ENCODE results near the gene PAM.

PAM gene

DNA sequence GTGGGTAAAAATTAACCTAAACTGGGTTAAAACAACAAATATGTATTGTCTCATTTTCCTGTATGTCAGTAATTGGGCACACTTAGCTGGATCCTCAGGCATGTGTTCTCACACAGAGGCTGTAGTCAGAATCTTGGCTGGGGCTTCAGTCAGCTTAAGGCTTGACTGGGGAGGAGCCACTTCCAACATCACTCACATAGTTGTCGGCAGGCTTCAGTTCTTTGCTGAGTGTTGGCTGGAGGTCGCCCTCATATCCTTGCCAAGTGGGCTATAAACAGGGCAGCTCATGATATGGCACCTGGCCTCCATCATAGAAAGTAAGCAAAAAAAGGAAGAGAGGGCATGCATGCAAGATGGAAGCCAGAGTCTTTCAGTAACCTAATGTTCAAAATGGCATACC, 191.9 kb downstream of the PAM start:
- DNase-seq (ENCODE audit: low read depth), result no peak
- Histone ChIP-seq H3K36me3 (ENCODE audit: control insufficient read depth, insufficient read depth, low read length, severe bottlenecking) (peaks cover 57% of the 10 kb centered on the region), H3K9me3 (ENCODE audit: control insufficient read depth, low read length) (no peaks in the 10 kb centered on the region), H3K27me3 (replicated peaks; ENCODE audit: control insufficient read depth, insufficient read depth, low read length) (no peaks in the 10 kb centered on the region), H3K4me1 (ENCODE audit: control insufficient read depth, insufficient read depth, low read length) (no peaks in the 10 kb centered on the region), H3K4me3 (ENCODE audit: low read length) (no peak overlapping the region), H3K9ac (ENCODE audit: low read length) (no peak overlapping the region)

DNA sequence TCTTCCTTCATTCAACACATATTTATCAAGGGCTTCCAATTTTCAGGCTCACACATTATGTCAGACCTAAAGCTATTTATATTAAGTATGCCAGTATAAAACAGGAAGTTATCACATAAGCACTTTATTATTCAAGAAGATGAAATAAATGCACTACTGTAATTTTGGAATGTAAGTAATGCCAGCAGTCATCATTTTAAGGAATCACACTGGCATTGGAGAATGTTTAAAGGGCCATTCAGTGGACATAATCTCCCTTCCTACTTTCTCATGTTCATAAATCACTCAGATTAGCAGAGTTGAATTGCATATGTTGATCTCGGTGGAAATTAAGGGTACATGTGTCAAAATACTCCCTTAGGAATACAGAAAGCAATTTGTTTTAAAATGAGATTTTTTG, 200.4 kb downstream of the PAM start:
- H3K36me3 ChIP-seq (ENCODE audit: control insufficient read depth, insufficient read depth, low read length, severe bottlenecking), result peaks cover 34% of the 10 kb centered on the region
- H3K9me3 ChIP-seq (ENCODE audit: control insufficient read depth, low read length), result no peaks in the 10 kb centered on the region
- H3K4me3 ChIP-seq (ENCODE audit: low read length), result no peak overlapping the region
- H3K4me1 ChIP-seq (ENCODE audit: control insufficient read depth, insufficient read depth, low read length), result peaks cover 20% of the 10 kb centered on the region
- H3K9ac ChIP-seq (ENCODE audit: low read length), result no peak overlapping the region
- no peak for DNase-seq (ENCODE audit: low read depth)
- no peaks in the 10 kb centered on the region for H3K27me3 ChIP-seq (replicated peaks; ENCODE audit: control insufficient read depth, insufficient read depth, low read length)

DNA sequence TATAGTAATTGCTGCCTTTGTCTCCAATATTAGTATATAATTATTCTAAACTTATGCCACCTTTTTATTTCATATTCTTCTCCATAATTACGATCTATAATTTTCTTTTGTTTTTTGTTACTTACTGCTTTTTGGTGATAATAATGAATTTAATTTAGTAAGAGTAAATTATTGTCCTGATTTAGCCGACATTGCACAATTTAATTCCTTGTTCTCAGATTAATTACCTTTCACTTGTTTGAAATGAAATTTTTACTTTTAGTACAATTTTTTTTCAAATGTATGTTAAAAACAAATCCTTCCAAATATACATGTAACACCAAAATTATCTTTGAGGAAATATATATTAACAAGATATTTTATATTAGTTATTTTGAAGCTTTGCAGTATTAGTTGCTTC, 201.5 kb downstream of the PAM start:
- no peak for DNase-seq (ENCODE audit: low read depth)
- Histone ChIP-seq H3K9ac (ENCODE audit: low read length) (no peak overlapping the region), H3K27me3 (replicated peaks; ENCODE audit: control insufficient read depth, insufficient read depth, low read length) (no peaks in the 10 kb centered on the region), H3K4me1 (ENCODE audit: control insufficient read depth, insufficient read depth, low read length) (peaks cover 20% of the 10 kb centered on the region), H3K9me3 (ENCODE audit: control insufficient read depth, low read length) (no peaks in the 10 kb centered on the region), H3K36me3 (ENCODE audit: control insufficient read depth, insufficient read depth, low read length, severe bottlenecking) (peaks cover 32% of the 10 kb centered on the region), H3K4me3 (ENCODE audit: low read length) (no peak overlapping the region)

DNA sequence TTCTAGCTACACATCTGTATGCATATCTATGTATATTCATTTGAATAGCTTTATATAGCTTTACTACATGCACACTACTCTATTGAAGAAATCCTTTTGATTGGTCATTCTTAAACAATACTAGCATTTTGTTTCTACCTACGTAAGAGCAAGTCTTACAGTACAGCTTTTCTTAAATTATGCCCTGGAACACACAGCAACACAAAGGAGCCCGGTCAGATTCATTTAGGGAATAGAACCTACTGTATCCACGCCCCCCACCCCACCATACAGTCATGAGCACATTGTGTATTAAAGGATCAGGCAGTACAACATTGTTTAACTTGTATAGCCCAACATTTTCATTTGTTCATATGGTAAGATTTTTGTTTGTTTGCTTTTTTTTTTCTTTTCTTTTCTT, 202.0 kb downstream of the PAM start:
- no peak overlapping the region for H3K4me3 ChIP-seq (ENCODE audit: low read length)

DNA sequence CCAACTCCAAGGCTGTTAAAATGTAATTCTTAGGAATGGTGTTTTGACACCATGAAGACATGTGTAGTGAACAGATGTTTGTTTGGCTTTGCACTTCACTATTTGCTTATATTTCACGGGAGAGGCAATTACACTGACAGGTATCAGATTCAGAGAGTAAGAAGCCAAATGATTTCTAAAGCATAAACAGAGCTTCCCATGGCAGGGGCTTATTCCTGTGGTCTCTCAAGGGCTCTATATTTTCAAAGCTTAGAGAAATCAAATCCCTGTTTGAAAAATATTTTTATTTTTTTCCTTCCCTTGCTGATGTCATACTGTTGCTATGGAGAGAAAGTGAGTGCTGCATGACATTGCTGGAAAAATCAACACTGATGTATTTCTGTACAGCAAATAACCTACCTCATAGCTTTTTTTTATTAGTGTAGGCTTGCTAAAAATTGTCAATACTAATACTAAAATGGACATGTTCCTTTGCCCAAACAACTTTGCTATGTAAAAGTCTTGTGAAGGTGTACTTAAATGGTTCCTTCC, 203.4 kb downstream of the PAM start:
- peaks cover 20% of the 10 kb centered on the region for H3K4me1 ChIP-seq (ENCODE audit: control insufficient read depth, insufficient read depth, low read length)
- H3K9ac ChIP-seq (ENCODE audit: low read length), result peak overlapping the region; percentile 42
- DNase-seq (ENCODE audit: low read depth), result peak; percentile 57
- H3K36me3 ChIP-seq (ENCODE audit: control insufficient read depth, insufficient read depth, low read length, severe bottlenecking), result peaks cover 27% of the 10 kb centered on the region
- no peaks in the 10 kb centered on the region for H3K27me3 ChIP-seq (replicated peaks; ENCODE audit: control insufficient read depth, insufficient read depth, low read length)
- no peaks in the 10 kb centered on the region for H3K9me3 ChIP-seq (ENCODE audit: control insufficient read depth, low read length)
- peak overlapping the region; percentile 36 for H3K4me3 ChIP-seq (ENCODE audit: low read length)

More for the DNA sequence above, 202.0 kb downstream of the PAM start:
- DNase-seq (ENCODE audit: low read depth), result no peak
- Histone ChIP-seq H3K27me3 (replicated peaks; ENCODE audit: control insufficient read depth, insufficient read depth, low read length) (no peaks in the 10 kb centered on the region), H3K9me3 (ENCODE audit: control insufficient read depth, low read length) (no peaks in the 10 kb centered on the region), H3K9ac (ENCODE audit: low read length) (no peak overlapping the region), H3K4me1 (ENCODE audit: control insufficient read depth, insufficient read depth, low read length) (peaks cover 20% of the 10 kb centered on the region), H3K36me3 (ENCODE audit: control insufficient read depth, insufficient read depth, low read length, severe bottlenecking) (peaks cover 32% of the 10 kb centered on the region)

DNA sequence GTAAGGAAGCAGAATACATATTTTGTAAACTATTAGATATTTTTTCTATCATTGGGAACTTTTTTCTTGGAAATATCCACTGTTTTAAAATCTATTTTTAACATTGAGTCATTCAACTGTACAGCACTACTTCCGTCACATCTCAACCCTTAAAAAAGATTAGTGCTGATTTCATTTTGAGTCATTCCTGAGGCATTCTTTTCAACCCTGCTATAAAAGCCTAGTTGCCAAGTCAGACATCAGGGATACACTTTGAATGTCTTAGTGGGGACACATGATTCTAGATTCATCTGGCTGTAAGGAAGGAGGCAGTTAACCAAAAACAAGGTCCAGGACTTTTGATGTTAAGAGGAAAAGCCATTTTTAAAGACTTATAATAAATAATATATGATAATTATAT, 203.9 kb downstream of the PAM start:
- Histone ChIP-seq H3K4me3 (ENCODE audit: low read length) (peak overlapping the region; percentile 36), H3K4me1 (ENCODE audit: control insufficient read depth, insufficient read depth, low read length) (peaks cover 20% of the 10 kb centered on the region), H3K27me3 (replicated peaks; ENCODE audit: control insufficient read depth, insufficient read depth, low read length) (no peaks in the 10 kb centered on the region), H3K9ac (ENCODE audit: low read length) (peak overlapping the region; percentile 42), H3K36me3 (ENCODE audit: control insufficient read depth, insufficient read depth, low read length, severe bottlenecking) (peaks cover 28% of the 10 kb centered on the region), H3K9me3 (ENCODE audit: control insufficient read depth, low read length) (no peaks in the 10 kb centered on the region)
- DNase-seq (ENCODE audit: low read depth), result peak; percentile 84

DNA sequence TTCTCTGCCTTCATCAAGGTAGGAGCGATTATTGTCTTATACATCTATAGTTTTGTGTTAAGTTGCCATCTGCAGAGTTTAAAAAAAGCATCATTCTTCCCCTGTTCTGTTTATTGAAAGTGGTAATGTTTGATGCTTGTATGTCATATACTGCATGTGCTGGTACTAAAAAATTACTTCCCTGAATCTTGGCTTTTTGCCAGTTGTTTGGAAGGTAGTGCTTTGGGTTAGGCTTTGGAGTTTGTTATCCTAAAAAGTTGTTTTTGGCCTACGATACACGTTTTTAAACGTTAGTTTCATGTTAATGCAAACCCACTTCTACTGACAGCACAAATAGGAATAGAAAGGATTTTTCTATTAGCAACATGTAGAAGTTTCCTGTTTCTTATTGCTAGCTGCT, 206.6 kb downstream of the PAM start:
- no peak for DNase-seq (ENCODE audit: low read depth)
- H3K9ac ChIP-seq (ENCODE audit: low read length), result no peak overlapping the region
- no peaks in the 10 kb centered on the region for H3K9me3 ChIP-seq (ENCODE audit: control insufficient read depth, low read length)
- H3K36me3 ChIP-seq (ENCODE audit: control insufficient read depth, insufficient read depth, low read length, severe bottlenecking), result peaks cover 35% of the 10 kb centered on the region
- no peaks in the 10 kb centered on the region for H3K27me3 ChIP-seq (replicated peaks; ENCODE audit: control insufficient read depth, insufficient read depth, low read length)
- H3K4me3 ChIP-seq (ENCODE audit: low read length), result no peak overlapping the region
- peaks cover 17% of the 10 kb centered on the region for H3K4me1 ChIP-seq (ENCODE audit: control insufficient read depth, insufficient read depth, low read length)

DNA sequence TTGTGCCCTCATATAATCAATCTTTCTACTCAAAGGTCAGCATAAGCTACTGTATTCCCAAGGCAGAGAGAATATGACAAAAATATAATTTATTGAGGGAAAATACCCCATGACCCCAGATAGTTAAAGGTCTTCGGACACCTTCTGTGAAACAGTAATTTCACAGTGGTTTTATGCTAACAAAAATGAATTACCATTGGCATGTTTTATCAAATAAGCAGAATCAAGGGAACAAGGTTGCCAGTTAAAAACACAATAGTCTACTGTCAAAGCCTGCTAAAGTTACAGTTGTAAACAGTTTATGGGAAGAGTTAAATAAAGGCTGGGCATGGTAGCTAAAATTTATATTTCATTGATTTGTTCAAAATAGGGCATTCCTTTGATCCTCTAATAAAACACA, 210.5 kb downstream of the PAM start:
- Histone ChIP-seq H3K9ac (ENCODE audit: low read length) (no peak overlapping the region), H3K27me3 (replicated peaks; ENCODE audit: control insufficient read depth, insufficient read depth, low read length) (no peaks in the 10 kb centered on the region), H3K4me1 (ENCODE audit: control insufficient read depth, insufficient read depth, low read length) (peaks cover 6% of the 10 kb centered on the region), H3K4me3 (ENCODE audit: low read length) (no peak overlapping the region), H3K36me3 (ENCODE audit: control insufficient read depth, insufficient read depth, low read length, severe bottlenecking) (peaks cover 28% of the 10 kb centered on the region), H3K9me3 (ENCODE audit: control insufficient read depth, low read length) (no peaks in the 10 kb centered on the region)
- DNase-seq (ENCODE audit: low read depth), result no peak

DNA sequence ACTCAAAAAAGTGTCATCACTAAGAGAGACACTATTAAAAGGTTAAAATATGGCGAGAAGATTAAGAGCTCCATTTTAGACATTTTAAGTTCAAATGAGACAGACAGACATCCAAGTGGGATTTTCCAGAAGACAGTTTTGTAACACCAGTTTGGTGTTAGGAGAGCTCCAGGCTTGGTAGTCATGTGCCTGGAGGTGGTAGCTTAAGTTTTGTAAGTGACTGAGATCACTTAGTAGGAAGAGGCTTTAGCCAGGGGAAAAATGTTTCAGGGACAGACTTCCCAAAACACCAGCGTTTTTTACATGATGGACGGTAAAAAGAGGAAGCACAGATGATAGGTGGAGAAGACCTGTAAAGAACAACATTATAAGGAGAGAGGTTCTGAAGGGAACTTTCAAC, 214.5 kb downstream of the PAM start:
- peaks cover 6% of the 10 kb centered on the region for H3K4me1 ChIP-seq (ENCODE audit: control insufficient read depth, insufficient read depth, low read length)
- H3K4me3 ChIP-seq (ENCODE audit: low read length), result no peak overlapping the region
- no peaks in the 10 kb centered on the region for H3K27me3 ChIP-seq (replicated peaks; ENCODE audit: control insufficient read depth, insufficient read depth, low read length)
- no peak for DNase-seq (ENCODE audit: low read depth)
- peaks cover 15% of the 10 kb centered on the region for H3K36me3 ChIP-seq (ENCODE audit: control insufficient read depth, insufficient read depth, low read length, severe bottlenecking)
- H3K9ac ChIP-seq (ENCODE audit: low read length), result no peak overlapping the region
- no peaks in the 10 kb centered on the region for H3K9me3 ChIP-seq (ENCODE audit: control insufficient read depth, low read length)

DNA sequence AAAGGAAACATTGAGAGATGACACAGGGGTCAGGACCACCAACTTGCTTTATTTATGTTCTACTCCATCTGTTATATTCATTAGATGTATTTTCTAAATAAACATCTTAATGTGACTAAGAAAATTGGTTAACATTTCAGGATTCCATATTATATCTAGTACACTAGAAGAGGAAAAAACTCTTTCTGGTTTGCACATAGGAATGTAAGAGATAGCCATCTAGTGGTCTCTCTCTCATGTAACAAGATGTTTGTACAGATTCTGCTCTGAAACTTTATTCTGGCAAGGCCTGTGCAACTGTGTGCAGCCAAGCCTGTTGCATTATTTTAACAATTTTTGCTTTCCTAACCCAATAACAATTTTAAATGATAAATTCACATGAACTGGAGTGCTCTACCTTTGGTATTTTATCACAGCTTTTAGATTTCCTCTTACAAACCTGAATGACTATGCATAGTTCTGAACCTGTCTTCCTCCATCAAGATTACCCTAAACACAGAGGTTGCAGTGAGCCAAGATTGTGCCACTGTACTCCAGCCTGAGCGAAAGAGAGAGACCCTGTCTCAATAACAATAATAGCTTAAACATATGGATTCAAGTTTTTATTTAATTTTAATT, 216.7 kb downstream of the PAM start:
- no peak overlapping the region for H3K9ac ChIP-seq (ENCODE audit: low read length)
- DNase-seq (ENCODE audit: low read depth), result peak; percentile 82
- no peak overlapping the region for H3K4me3 ChIP-seq (ENCODE audit: low read length)
- H3K36me3 ChIP-seq (ENCODE audit: control insufficient read depth, insufficient read depth, low read length, severe bottlenecking), result peaks cover 10% of the 10 kb centered on the region
- H3K27me3 ChIP-seq (replicated peaks; ENCODE audit: control insufficient read depth, insufficient read depth, low read length), result no peaks in the 10 kb centered on the region
- peaks cover 6% of the 10 kb centered on the region for H3K4me1 ChIP-seq (ENCODE audit: control insufficient read depth, insufficient read depth, low read length)
- no peaks in the 10 kb centered on the region for H3K9me3 ChIP-seq (ENCODE audit: control insufficient read depth, low read length)

DNA sequence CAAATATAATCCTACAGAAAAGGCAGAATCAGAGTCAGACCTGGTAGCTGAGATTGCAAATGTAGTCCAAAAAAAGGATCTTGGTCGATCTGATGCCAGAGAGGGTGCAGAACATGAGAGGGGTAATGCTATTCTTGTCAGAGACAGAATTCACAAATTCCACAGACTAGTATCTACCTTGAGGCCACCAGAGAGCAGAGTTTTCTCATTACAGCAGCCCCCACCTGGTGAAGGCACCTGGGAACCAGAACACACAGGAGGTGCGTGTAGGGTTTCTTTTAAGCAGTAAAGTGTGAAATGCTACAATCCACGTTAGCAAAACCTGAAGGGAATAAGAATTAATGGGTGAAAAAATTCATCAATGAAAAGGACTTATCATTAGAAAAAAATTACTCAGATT, 219.1 kb downstream of the PAM start:
- H3K9me3 ChIP-seq (ENCODE audit: control insufficient read depth, low read length), result no peaks in the 10 kb centered on the region

DNA sequence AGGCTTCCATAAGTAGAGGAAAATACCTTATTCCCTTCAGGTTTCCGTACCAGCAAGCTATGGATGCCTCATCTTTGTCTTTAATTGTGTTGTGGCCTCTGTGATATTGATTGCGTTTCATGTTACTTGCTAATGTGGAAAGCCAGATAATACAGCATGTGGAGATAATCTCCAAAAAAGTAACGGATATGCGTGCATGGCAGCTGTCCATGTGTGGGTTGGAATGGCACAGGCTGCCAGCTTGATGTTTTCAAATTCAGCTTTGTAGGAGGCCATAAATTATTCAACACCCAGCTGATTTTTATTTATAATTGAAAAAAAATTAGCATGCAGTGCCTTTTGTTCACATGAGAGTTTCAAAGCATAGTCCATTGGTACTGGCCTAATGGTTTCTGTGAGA, 219.9 kb downstream of the PAM start:
- H3K36me3 ChIP-seq (ENCODE audit: control insufficient read depth, insufficient read depth, low read length, severe bottlenecking), result peaks cover 18% of the 10 kb centered on the region
- no peak for DNase-seq (ENCODE audit: low read depth)
- H3K9me3 ChIP-seq (ENCODE audit: control insufficient read depth, low read length), result no peaks in the 10 kb centered on the region
- H3K27me3 ChIP-seq (replicated peaks; ENCODE audit: control insufficient read depth, insufficient read depth, low read length), result no peaks in the 10 kb centered on the region
- no peaks in the 10 kb centered on the region for H3K4me1 ChIP-seq (ENCODE audit: control insufficient read depth, insufficient read depth, low read length)
- no peak overlapping the region for H3K4me3 ChIP-seq (ENCODE audit: low read length)
- H3K9ac ChIP-seq (ENCODE audit: low read length), result no peak overlapping the region

More for the DNA sequence above, 219.1 kb downstream of the PAM start:
- Histone ChIP-seq H3K4me1 (ENCODE audit: control insufficient read depth, insufficient read depth, low read length) (peaks cover 6% of the 10 kb centered on the region), H3K36me3 (ENCODE audit: control insufficient read depth, insufficient read depth, low read length, severe bottlenecking) (peaks cover 18% of the 10 kb centered on the region), H3K27me3 (replicated peaks; ENCODE audit: control insufficient read depth, insufficient read depth, low read length) (no peaks in the 10 kb centered on the region), H3K4me3 (ENCODE audit: low read length) (no peak overlapping the region), H3K9ac (ENCODE audit: low read length) (no peak overlapping the region)
- DNase-seq (ENCODE audit: low read depth), result no peak

All from adipocyte (in vitro differentiated cells).